ENCODE data around the gene SOX6. TPM values are rescaled to one million over a fixed set of nuclear protein-coding genes. Genes with fewer than 3 reads are reported as not detected.

SOX6 gene
- total RNA-seq, 1 donor from 2014 or later, result 7.6 TPM

- no peaks in the 10 kb centered on the region for H3K4me1 ChIP-seq
- no peaks in the 10 kb centered on the region for H3K36me3 Mint-ChIP-seq
- DNase-seq (ENCODE audit: low spot score), result no peak
Observed at GRCh38 chr11:16120008-16120407, 236.3 kb downstream of the SOX6 start.

GRCh38 chr11:16117989-16118756, 238.2 kb downstream of the SOX6 start:
- H3K36me3 Mint-ChIP-seq, result no peaks in the 10 kb centered on the region
- Histone ChIP-seq H3F3A (ENCODE audit: low read depth) (no peaks in the 10 kb centered on the region), H3K27ac (no peak overlapping the region), H3K4me2 (no peak overlapping the region), H3K9ac (no peak overlapping the region), H3K4me3 (no peak overlapping the region), H3K79me2 (ENCODE audit: low read depth) (no peaks in the 10 kb centered on the region), H3K36me3 (no peaks in the 10 kb centered on the region), H3K9me3 (ENCODE audit: low read depth) (no peaks in the 10 kb centered on the region), H3K4me1 (peaks cover 2% of the 10 kb centered on the region), H4K20me1 (ENCODE audit: low read depth) (no peaks in the 10 kb centered on the region), H2AFZ (replicated peaks) (no peak overlapping the region), H3K27me3 (no peaks in the 10 kb centered on the region)
- no peak overlapping the region for H3K4me3 Mint-ChIP-seq
- H3K27ac Mint-ChIP-seq, result no peak overlapping the region
- no peak for DNase-seq (ENCODE audit: low spot score)
- no peaks in the 10 kb centered on the region for H3K9me3 Mint-ChIP-seq
- no peaks in the 10 kb centered on the region for H3K27me3 Mint-ChIP-seq (ENCODE audit: insufficient read depth, low read depth)
- TF ChIP-seq CTCF (IDR thresholded peaks at IDR 0.05) (no peak), EZH2phosphoT487 (IDR thresholded peaks at IDR 0.05) (no peak), EZH2 (IDR thresholded peaks at IDR 0.05) (no peak)
- no peaks in the 10 kb centered on the region for H3K4me1 Mint-ChIP-seq

More at GRCh38 chr11:16120008-16120407, 236.3 kb downstream of the SOX6 start:
- Histone ChIP-seq H3K4me2 (no peak overlapping the region), H3K9ac (no peak overlapping the region), H3K4me3 (no peak overlapping the region), H2AFZ (replicated peaks) (no peak overlapping the region), H3K36me3 (no peaks in the 10 kb centered on the region), H3K9me3 (ENCODE audit: low read depth) (no peaks in the 10 kb centered on the region), H3K79me2 (ENCODE audit: low read depth) (no peaks in the 10 kb centered on the region), H3K27ac (no peak overlapping the region), H4K20me1 (ENCODE audit: low read depth) (no peaks in the 10 kb centered on the region), H3K27me3 (no peaks in the 10 kb centered on the region), H3F3A (ENCODE audit: low read depth) (no peaks in the 10 kb centered on the region)
- Mint-ChIP-seq H3K9me3 (no peaks in the 10 kb centered on the region), H3K27ac (no peak overlapping the region), H3K4me1 (no peaks in the 10 kb centered on the region), H3K4me3 (no peak overlapping the region), H3K27me3 (ENCODE audit: insufficient read depth, low read depth) (no peaks in the 10 kb centered on the region)
- no peak for TF ChIP-seq CTCF (IDR thresholded peaks at IDR 0.05)
- TF ChIP-seq EZH2 (IDR thresholded peaks at IDR 0.05), result no peak
- no peak for TF ChIP-seq EZH2phosphoT487 (IDR thresholded peaks at IDR 0.05)

- Mint-ChIP-seq H3K36me3 (no peaks in the 10 kb centered on the region), H3K9me3 (no peaks in the 10 kb centered on the region), H3K4me3 (no peak overlapping the region), H3K27ac (no peak overlapping the region), H3K4me1 (peaks cover 25% of the 10 kb centered on the region), H3K27me3 (ENCODE audit: insufficient read depth, low read depth) (no peaks in the 10 kb centered on the region)
- no peak overlapping the region for H3K9ac ChIP-seq
- TF ChIP-seq CTCF (IDR thresholded peaks at IDR 0.05), result no peak
- no peak for TF ChIP-seq EZH2 (IDR thresholded peaks at IDR 0.05)
- no peak for TF ChIP-seq EZH2phosphoT487 (IDR thresholded peaks at IDR 0.05)
- no peaks in the 10 kb centered on the region for H3K36me3 ChIP-seq
- DNase-seq (ENCODE audit: low spot score), result no peak
- H3K79me2 ChIP-seq (ENCODE audit: low read depth), result no peaks in the 10 kb centered on the region
- no peak overlapping the region for H3K4me3 ChIP-seq
- H3K4me2 ChIP-seq, result no peak overlapping the region
- H3K4me1 ChIP-seq, result peaks cover 32% of the 10 kb centered on the region
- H2AFZ ChIP-seq (replicated peaks), result no peak overlapping the region
- H3F3A ChIP-seq (ENCODE audit: low read depth), result peaks cover 10% of the 10 kb centered on the region
- H3K27ac ChIP-seq, result no peak overlapping the region
- no peaks in the 10 kb centered on the region for H4K20me1 ChIP-seq (ENCODE audit: low read depth)
- H3K27me3 ChIP-seq, result no peaks in the 10 kb centered on the region
- no peaks in the 10 kb centered on the region for H3K9me3 ChIP-seq (ENCODE audit: low read depth)
Observed at GRCh38 chr11:16114978-16115871, 241.1 kb downstream of the SOX6 start.
